NCI-H460 (cell line): ENCODE data around the gene CACNA2D3. TPM values are rescaled to one million over a fixed set of nuclear protein-coding genes. Genes with fewer than 3 reads are reported as not detected.

Experiments
- DNase-seq: peaks from one replicate; pipeline ENCODE4 v3.0.0-alpha.2; 2016; ENCODE audit warnings: low read depth; ENCODE audit errors: extremely low read depth
- total RNA-seq: library from RNA; depleted of rRNA; stranded (reverse); fragments of >200 nt; shearing (Covaris generic); gene quantifications from 2 replicates; pipeline ENCODE4 v1.2.3, GENCODE V29; 2014

The CACNA2D3 gene
- total RNA-seq, 1 experiment from 2014 or later: 10.8 TPM

DNA sequence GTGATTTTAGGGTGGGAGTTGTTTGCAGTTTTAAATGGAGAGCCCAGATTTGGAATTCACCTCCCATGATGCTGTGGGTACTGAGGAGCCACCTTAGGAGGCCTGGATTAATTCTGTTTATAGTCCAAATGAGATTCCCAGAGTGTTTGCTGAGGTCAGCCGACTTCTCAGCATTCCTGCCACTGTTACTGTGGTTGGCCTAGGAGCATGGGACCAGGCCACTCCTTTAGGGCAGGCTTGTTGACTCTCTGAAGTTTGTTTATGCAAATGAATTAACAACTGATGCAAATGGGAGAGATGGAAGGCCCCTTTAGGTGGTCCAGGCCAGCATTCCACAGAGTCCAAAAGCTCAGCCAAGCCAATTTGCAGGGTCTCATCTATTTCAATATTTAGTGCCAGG, 46.1 kb downstream of the CACNA2D3 start:
- no peak for DNase-seq

DNA sequence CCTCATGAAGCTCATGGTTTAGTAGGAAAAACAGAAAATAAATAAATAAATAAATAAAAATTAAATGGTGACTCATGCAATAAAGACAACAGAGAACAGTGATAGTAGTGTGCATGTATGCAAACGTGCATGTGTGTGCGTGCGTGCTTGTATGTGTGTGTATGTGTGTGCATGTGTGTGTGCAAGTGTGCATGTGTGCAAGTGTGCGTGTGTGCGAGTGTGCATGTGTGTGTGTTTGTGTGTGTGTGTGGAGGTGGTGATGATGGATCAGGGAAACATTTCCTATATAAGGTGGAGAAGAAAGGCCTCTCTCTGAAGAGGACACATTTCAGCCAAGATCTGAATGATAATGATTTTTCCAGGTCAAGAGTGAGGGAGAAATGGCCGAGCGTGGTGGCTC, 47.2 kb downstream of the CACNA2D3 start:
- DNase-seq: no peak

DNA sequence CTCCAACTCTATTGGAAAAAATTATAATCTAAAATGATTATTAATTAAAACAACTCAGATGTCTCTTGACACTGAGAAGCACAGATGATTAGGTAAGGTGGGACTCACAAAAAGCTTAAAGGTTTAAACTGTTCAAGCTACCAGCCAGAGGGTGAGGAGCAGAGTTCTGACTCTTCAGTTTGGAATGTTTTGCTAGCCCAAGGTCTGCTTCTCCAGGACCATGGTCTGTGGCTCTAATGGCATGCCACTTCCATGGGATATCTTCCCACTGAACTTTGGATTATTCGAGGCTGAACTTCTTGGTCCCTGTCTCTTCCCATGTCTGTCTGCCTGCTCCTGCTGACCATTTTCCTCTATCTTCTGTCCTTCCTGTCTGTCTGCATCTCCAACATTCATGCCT, 49.2 kb downstream of the CACNA2D3 start:
- DNase-seq: no peak

DNA sequence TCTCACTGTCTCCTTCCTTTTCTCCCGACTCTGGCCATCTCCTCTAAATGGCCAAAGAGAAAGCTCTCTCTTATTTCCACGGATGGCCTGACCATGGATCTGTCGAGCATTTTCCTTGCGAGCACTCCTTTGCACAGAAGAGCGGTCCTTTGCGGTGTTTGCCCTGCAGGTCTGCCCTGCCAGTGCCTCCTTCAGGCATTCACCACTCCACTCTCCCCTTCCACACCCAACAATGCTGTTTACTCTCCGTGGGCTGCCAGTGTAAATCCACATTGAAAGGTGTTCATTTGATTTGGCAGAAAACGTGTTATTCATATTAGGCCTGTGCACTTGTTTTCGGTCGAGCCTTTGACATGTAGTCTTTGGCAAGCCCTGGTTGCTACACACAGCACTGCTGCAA, 49.6 kb downstream of the CACNA2D3 start:
- no peak for DNase-seq

DNA sequence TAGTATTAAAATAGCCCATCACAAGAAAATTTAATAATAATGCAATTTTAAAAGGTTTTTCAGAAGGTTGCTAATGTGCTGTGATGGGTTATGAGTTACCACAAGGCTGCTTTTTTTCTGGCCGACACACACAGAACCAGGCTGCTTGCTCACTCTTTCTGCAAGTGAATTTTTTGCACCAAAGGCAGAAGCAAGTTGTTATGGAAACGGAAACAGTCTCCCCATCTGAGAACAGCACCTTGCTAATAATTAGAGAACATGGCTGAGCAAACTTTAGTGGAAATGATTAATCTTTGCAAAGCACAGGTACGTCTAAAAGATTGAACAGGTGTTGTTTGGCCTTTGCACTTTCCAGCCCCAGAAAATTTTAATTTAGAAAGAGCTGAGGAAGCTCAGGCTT, 51.0 kb downstream of the CACNA2D3 start:
- DNase-seq: no peak

DNA sequence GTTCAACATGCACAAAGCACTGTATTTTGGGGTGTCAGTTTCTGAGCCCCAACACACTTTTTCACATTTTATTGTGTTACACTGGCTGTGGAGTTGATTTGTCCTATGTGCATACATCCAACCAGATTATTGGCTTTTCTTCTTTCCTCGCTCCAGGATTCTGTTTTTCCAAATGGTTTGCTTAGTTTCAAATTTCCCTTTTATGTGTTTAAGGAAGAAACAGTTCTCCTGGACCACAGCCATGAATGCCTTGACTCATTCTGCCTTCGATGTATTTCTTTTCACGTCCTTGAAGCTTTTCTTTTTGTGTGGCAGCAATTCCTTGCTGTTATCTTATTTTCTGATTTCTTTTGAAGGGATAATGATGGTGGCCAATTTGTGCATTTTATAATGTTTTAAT, 53.8 kb downstream of the CACNA2D3 start:
- DNase-seq: no peak

DNA sequence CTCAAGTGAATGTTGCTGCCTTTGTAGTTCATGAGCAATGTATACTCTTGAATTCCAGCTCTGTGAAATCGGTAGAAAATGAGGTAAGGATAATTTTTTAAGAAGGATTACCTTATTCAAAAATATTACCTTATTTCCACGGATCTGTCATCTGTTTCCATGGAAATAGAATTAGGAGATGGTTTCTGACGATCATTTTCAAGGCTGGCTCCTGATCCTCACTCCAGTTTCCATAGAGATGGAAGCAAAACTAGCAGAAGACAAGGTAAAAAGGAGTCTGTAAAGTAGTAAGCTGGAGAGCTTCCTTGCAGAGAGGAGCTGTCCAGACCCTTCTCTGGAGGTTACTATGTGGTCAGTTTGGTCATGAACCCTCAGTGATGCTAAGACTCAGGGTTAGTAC, 55.5 kb downstream of the CACNA2D3 start:
- no peak for DNase-seq

DNA sequence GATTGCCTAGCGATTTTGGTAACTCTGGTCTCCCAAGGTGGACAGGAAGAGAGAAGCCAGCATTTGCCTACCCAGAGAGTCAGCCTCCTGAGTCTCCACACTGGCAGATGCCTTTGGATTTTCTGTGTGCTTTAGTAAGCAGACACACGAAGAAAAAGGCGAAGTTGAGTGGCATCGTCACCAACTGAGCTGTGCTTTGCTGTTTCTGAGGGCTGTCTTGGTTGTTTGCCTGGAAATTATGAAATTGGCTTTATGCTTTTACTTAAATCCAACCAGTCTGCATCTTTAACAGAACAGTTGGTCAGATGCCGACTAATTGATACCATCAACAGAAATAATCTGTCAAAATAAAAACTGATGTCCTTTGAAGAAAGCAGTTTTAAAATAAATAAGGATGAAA, 56.0 kb downstream of the CACNA2D3 start:
- no peak for DNase-seq

DNA sequence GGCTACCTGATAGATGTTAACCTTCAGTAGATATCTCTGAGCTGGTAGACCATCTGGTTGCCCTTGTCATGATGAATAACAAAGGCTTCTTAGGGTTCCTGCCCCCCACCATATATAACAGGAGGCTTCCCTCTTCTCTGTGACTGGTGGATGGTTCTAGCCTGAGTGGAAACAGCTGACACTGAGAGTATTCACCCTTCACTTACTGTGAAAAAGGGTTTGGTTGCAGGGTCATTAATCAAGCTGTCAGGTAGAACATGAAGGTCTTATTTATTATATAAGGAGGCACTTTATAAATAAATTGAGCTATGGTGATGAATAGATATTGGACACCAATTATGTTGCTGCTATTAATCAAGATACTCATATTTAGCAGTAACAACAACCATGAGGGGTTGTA, 58.6 kb downstream of the CACNA2D3 start:
- DNase-seq: no peak

DNA sequence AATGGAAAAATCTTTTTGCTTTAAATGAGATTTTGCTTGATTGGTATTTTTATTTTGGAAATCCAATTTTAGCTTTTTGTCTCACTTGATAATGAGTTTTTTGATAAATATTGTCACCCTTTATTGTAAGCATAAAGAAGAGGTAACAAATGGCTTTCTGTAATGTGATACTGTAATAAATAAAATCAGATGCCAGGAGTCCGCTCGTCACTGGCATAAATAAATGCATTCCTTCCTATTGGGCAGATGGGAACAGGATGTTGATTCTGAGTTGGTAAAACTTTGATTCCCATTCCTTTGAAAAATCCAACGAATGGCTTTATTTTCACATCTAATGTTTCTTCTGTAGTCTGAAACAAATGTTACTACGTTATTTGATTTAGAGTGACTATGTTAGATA, 59.9 kb downstream of the CACNA2D3 start:
- DNase-seq: no peak

DNA sequence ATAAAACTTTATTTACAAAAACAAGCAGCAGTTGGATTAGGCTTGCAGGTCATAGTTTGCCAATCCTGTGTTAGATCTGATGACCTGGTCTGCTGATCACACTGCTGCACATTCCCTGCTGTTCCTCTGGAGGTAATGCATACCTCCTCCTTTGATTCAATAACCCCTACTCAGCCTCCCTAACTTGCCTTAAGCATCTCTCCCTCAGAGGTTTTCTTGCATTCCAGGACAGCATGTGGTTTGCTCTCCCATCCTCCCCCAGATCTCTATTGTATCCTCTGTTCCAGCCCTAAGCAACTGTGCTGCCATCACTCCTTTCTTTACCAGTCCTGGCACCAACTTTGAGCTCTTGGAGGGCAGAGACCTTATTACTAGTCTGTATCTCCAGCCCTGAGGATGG, 63.4 kb downstream of the CACNA2D3 start:
- DNase-seq: no peak

DNA sequence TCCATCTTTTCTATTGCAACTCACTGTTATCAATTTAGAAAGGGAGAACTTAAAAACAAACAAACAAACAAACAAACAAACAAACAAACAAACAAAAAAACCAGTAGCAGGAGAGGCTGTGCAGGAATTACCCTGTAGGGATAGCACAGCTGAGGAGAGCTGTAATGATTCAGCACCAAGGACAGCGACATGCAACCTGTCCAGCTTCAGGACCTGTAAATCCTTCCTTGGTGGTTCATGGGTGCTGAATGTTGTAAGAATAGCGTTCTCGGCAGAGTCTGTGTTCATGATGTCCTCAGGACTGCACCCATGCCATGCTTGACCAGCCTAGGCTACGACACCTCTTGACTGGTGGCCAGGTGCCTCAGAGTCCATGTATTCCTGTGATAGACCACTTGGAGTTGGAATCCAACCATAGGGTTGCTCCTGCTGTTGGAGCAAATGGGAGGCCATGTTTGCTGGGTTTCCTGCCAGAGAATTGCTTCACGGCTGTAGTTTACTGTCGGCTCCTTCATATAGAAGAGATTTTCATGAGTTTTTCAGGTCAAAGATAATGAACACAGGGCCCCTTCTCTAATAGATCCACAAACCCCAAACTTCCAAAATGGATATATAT, 65.9 kb downstream of the CACNA2D3 start:
- peak; percentile 55 for DNase-seq

DNA sequence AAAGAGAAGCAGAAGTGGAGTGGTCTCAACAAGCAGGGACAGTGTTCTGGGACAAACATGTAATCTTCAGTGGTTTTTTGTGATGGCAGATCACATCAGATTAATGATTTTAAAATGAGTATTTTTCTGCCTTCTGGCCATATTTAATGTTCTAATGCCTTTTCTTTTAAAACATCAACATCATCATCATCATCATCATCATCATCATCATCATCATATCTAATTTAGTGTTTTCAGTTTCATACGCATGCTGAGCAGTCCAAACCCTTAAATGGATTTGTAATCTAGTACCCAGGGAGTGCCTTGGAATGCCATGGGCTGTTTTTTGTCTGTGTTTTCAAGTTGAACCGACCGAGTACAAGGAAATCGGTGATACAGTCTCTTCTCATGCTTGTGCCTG, 68.9 kb downstream of the CACNA2D3 start:
- no peak for DNase-seq

DNA sequence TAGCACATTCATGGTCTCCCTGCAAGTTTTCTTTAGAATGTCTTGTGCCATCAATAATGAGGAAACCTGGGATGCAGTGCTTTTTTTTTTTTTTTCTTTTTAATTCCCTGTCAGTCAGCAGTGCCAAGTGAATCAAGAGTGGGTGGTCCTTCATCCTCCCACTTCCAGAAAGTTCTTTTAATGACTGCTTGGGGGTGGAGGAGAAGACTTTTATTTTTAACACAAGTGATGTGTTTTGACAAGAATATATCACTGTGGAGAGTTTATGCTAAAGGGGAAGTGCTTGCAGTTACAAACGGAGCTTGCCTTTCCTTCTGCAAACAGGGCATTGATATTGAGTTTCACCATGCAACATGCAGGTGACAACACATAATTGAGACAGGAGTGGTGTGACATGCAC, 69.7 kb downstream of the CACNA2D3 start:
- DNase-seq: no peak

DNA sequence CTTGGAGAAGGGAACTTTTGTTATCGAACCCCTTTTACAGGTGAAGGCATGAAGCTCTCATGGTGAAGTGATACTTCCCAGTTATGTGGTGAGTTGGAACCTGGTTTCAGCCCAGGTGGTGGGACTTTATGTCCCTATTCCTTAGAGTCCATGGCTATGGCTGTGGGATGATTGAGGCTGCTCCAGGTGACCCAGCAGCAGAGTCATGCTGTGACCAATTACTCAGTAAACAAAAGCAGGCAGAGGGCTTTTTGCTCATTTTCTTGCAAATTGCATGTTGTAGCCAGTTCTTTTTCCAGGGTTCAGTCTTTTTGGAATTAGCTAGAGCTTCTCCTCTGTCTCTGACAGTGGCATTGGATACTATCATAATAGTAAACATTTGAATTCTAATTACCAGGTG, 70.7 kb downstream of the CACNA2D3 start:
- DNase-seq: no peak

DNA sequence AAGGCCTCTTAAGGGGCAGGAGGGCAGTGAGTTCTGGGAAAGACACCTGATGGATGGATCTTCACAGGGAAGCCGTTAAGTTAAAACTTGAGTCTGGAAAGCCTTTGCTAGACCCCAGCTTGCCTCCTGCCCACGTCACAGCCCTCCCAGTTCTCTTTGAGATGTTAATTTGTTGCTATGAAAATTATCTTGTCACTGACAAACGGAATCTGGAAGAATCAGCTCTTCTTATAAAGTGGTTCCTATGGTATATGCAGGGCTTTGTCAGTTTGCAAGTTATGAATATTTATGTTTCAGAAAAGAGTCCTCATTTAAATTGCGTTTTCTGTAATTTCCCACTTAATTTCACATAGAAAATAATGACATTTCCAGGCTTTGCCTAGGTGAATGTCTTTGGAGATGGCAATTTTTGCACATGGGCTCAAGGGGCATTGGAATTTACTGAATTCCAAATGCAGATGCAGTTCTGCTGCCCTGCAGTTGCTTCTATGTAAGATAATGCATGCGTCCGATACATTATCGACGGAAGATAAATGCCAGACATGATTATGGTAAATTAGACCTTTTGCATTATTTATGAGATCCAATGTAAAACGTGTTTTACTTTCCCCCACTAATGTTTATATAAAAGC, 74.1 kb downstream of the CACNA2D3 start:
- DNase-seq: no peak

DNA sequence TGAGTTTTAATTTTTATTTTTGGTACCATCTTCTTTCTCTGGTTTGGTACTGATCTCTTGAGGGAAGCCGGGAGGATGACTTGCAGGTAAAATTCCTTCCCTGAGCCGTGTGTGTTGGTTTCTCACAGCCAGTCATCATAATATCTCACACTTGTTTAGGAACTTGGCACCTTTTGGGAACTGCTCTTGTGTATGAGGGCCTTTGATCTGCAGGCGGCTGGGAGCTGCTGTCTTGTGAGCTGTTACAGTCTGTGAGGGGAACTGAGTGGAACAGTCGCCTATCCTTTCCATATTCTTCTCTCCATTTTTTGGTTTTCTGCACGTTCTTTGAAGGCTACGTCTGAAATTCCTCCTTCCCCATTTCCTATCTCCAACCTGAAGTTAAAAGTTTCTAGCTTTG, 75.2 kb downstream of the CACNA2D3 start:
- DNase-seq: no peak

DNA sequence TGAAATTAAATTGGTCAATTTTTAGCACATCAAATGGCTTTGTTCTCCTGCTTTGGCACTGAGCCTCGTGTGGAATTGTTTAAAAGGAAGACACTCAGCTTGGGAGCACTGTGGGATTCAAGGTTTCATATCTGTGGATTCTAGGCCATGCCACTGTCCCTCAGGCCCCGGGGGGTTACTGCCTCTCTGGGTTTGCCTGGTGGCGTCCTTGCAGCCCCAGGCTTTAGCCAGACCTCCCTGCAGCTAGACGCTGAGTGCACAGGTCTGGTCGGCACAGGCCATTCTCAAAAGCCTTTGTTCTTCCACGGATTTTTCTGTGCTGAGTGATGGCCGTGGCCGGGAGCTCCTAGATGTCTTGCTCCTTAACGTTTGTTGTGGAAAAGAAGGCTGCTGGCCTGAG, 76.2 kb downstream of the CACNA2D3 start:
- DNase-seq: no peak

DNA sequence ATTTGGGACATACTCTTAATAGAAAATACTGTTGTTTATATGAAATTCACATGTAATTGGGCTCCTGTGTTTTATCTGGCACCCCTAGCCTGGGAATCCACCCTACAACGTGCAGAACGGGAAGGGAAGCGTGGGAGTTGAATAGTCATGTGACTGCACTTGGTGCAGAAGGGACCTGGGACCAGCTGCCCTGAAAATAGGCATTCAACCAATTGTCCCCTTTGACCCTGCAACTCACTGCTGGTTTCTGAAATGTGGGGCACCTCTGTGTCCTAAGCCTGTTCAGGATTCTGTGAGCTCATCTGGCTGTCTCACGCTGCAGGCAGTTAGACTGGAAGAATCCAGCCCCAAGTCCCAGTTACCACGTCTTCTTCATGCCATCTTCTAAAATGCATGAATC, 79.7 kb downstream of the CACNA2D3 start:
- no peak for DNase-seq

DNA sequence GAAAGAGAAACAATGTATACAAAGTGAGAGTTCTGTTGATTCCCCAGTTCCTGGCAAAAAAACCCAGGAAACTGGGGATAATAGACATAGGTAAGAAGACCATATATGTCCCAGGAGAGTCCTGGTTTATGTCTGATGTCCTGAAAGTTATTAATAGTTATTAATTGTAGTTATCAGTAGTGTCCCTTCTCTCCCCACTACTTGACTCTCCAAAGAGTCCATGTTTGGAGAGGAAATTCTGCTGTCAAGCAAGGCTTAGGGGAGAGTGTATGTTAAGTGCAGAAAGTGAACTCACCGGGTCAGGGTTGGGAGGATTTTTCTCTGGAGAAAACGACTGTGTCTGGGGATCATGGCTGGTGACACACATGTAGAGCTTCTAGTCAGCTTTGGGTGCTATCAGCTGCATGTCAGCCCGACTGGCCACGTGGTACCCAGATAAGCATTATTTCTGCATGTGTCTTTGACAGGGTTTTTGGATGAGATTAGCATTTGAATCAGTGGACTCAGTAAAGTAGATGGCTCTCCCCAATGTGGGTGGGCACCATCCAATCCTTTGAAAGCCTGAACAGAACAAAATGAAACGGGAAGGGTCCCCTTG, 80.4 kb downstream of the CACNA2D3 start:
- DNase-seq: no peak

DNA sequence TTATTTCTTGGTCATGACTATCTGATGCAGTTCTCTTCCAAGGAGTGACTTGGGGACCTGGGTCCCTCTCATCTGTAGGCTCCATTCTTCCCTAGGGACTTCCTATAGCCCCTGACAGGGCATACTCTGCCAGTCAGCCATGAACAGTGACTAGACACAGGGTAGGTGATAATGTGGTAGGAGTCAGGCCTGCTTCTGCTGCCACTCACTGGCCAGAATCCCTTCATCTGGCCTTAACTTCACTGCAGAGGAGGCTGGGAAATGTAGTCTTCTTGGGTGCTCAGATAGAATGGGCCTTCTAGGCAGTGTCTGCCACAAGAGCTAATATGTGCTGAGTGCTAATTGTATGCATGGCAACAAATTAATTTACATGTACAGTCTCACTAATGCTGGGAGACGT, 84.5 kb downstream of the CACNA2D3 start:
- no peak for DNase-seq

DNA sequence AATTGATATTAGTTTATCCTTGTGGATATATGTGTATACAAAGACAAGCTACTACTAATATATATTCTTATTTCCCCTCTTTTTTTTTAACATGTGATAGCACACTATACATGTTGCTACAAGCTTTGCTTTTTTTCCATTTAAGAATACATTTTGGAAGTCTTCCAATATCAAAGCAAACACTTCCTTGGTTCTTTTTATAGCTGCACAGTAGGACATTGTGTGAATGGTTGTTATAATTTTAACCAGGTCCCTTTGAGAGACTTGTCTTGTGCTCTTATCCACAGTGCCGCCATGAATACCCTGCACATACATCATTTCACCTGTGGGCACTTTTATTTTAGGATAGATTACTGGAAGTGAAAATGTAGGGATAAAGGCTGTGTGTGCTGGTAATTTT, 88.7 kb downstream of the CACNA2D3 start:
- DNase-seq: no peak

DNA sequence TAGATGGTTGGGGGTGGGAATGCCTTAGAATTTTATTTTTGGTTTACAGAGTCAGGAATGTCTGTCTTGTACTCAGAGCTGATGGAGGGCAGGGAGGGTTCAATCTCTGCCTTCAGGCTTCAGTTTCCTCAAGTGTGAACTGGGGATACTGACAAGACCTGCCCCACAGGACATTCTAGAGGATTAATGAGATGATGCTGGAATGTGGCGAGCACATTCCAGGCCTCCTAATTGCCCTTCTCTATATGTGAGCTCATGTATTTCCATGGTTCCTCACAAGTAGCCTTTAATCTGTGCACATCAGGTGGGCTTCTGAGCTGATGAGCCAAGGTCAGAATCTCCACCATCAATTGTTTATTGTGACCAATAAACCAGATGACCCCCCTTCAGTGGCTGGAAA, 90.4 kb downstream of the CACNA2D3 start:
- DNase-seq: no peak
